LNCAP (cell line): ENCODE results near the gene ZNHIT3.

Experiments used
- CTCF ChIP-seq: fragments of 450-650 bp; IDR thresholded peaks from 2 replicates; pipeline ENCODE4 v1.5.1; 2017; ENCODE audit warnings: mild to moderate bottlenecking

Gene ZNHIT3

GRCh38 chr17:36481829-36482228 lies 4.7 kb upstream of the ZNHIT3 start:
- TF ChIP-seq CTCF: no peak

- peak; percentile 96 for TF ChIP-seq CTCF
Observed at GRCh38 chr17:36482611-36483504, 3.6 kb upstream of the ZNHIT3 start.

DNA sequence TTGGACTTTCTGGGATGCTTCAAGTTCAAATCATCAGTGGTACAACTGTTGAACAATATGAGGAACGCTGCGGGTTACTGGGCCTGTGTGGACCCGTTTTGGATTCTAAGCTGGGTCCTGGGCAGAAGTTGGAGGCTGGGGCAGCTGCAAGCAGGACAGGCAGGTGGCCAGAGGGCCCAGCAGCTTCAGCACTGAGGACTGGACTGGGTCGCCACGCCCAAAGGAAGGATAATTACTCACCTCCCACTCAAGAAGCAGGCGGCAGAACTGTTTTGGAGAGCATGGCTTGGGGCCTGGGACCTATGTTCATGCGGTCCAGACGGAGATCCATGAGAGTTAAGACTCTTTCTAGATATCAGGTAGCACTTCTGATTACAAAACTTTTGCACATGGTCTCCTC lies 1.5 kb upstream of the ZNHIT3 start:
- TF ChIP-seq CTCF: no peak

- no peak for TF ChIP-seq CTCF
Observed at GRCh38 chr17:36485805-36486203, 677 bp upstream of the ZNHIT3 start.

DNA sequence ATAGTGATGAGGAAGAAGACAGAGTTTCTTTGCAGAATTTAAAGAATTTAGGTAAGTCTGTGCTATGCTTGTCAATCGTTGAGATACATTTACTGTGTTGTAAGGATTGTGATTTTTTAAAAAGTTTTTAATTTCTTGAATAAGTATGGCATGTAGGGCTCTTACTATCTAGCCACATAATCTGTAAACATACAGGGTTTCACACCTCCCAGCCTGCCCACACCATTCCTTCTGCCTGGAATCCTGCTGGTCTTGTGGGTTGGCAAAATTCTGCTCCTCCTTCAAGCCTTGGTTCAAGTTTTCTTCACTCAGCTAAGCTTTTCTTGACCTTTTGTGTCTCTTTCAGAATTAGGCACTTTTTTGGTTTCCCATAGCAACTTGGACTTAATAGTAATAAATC lies 7.5 kb downstream of the ZNHIT3 start:
- no peak for TF ChIP-seq CTCF

DNA sequence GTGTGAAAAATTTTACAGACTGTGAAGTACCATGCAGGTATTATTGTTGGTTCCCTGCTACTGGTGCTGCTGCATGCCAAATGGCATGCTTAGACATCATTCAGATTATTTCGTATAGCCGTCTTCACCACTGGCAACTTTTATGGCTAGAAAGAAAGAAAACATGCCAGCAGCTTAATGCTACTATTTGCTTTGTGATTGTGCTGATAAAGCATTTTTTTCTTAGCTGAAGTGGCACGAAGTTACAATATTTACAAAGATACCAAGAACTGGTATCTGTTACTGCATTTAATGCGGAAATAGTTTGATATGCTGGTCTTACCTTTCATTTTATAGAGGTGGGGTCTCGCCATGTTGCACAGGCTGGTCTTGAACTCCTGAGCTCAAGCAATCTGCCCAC lies 8.2 kb downstream of the ZNHIT3 start:
- TF ChIP-seq CTCF: no peak

- TF ChIP-seq CTCF: no peak
Observed at GRCh38 chr17:36495076-36495578, 8.6 kb downstream of the ZNHIT3 start.
